NB4 (cell line): ENCODE measurements around the gene GARNL3.

ENCODE experiments used
- CTCF ChIP-seq: IDR thresholded peaks from one replicate; pipeline ENCODE4 v1.5.1; 2012; ENCODE audit warnings: low read depth, low read length
- MAX ChIP-seq: IDR thresholded peaks from 2 replicates; pipeline ENCODE4 v1.6.1; 2011; ENCODE audit warnings: low read depth, low read length
- POLR2A ChIP-seq: IDR thresholded peaks from 2 replicates; pipeline ENCODE4 v1.6.1; 2011; ENCODE audit warnings: mild to moderate bottlenecking; ENCODE audit not compliant: insufficient read length; ENCODE audit errors: extremely low read depth

DNA sequence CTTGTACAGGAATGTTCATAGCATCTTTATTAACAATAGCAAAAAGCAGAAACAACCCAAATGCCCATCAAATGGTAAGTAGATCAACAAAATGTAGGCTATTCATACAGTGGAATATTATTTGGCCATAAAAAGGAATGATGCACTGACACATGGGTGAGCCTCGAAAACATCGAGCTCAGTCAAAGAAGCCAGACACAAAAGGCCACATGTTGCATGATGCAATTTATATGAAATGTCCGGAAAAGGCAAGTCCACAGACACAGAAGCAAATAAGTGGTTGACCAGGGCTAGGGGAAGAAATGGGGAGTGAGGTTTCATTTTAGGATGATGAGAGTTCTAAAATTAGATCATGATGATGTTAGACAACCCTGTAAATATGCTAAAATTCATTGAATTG, 115.9 kb downstream of the GARNL3 start:
- TF ChIP-seq POLR2A (no peak), CTCF (no peak), MAX (no peak)
